GM12892 (cell line): ENCODE data around the gene TPSAB1.

Source experiments
- POLR2A ChIP-seq: IDR thresholded peaks from 2 replicates; pipeline ENCODE4 v1.6.1; 2011; ENCODE audit warnings: low read depth, low read length, control low read depth
- POLR2AphosphoS5 ChIP-seq: IDR thresholded peaks from 2 replicates; pipeline ENCODE4 v1.6.1; 2011; ENCODE audit warnings: low read depth, low read length, control low read depth
- TAF1 ChIP-seq: IDR thresholded peaks from 2 replicates; pipeline ENCODE4 v1.6.1; 2011; ENCODE audit warnings: low read depth, mild to moderate bottlenecking, control low read depth, low read length, borderline replicate concordance

DNA sequence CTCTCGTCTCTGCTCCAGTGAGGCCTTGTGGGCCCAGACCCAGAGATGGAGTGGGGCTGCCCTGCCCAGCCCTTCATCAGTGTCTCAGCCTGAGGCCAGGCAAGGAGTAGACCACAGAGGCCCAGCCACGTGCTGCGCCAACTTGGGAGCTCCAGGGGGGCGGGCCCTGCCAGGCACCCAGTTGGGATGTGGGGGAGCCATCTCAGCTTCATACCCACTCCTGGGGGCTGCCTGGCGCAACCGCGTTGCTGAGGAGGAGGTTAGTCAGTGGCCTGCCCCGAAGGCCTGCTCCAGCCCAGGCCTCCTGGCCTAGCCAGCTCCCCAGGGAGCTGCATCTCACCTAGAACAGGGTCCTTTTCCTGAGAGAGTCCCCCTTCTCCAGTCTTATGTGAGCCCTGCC, 27.3 kb upstream of the TPSAB1 start:
- TF ChIP-seq POLR2A (no peak), POLR2AphosphoS5 (no peak), TAF1 (no peak)
